Body of pancreas (tissue), 4 donors: ENCODE results near the gene IL11RA. TPM values are rescaled to one million over a fixed set of nuclear protein-coding genes. Genes with fewer than 3 reads are reported as not detected.
A peak's percentile ranks its signal among the peaks of the same experiment; 100 is the strongest.

ENCODE experiments used
- ATAC-seq: fragments of 150-250 bp; one replicate; pipeline ENCODE4 v1.9.1; 2016
- DNase-seq, 4 donors: peaks; one replicate each; pipeline ENCODE4 v3.0.0-alpha.2; 2019
- H3K27ac ChIP-seq, 4 donors: fragments of 200-600 bp; sonication (generic); 1 replicate in 3 of 4; 2 replicates in 1 of 4; pipeline versions ENCODE4 v1.5.1 to v1.6.1; 2016 to 2019; ENCODE audit warnings: mild to moderate bottlenecking in 1 of 4, mixed read lengths in 1 of 4, moderate library complexity in 1 of 4
- H3K27me3 ChIP-seq, 2 donors: fragments of 200-600 bp; sonication (generic); one replicate each; pipeline ENCODE4 v1.6.0; 2016; ENCODE audit warnings: mild to moderate bottlenecking in 1 of 2
- H3K36me3 ChIP-seq, 2 donors: fragments of 200-600 bp; sonication (generic); replicated peaks in 1 of 2; 2 replicates each; pipeline ENCODE4 v1.5.1; 2016; ENCODE audit warnings: low read depth in 2 of 2; ENCODE audit not compliant: insufficient read depth in 1 of 2
- H3K4me1 ChIP-seq: fragments of 200-600 bp; sonication (generic); one replicate; pipeline ENCODE4 v1.6.0; 2016
- H3K4me3 ChIP-seq, 2 donors: fragments of 200-600 bp; sonication (generic); 1 replicate in 1 of 2; 2 replicates in 1 of 2; pipeline ENCODE4 v1.5.1; 2016 to 2019
- H3K9me3 ChIP-seq, 3 donors: fragments of 200-600 bp; sonication (generic); 1 replicate in 2 of 3; 2 replicates in 1 of 3; pipeline ENCODE4 v1.5.1; 2016
- POLR2A ChIP-seq, 3 donors: fragments of 450-650 bp; IDR thresholded peaks; one replicate each; pipeline ENCODE4 v1.6.1; 2016; ENCODE audit warnings: antibody characterized with exemption in 3 of 3, mild to moderate bottlenecking in 2 of 3
- WGBS, 2 donors: methylation state at CpG; one replicate each; pipeline ENCODE4 v1.1.5; 2017; 5-methylcytosine and 5-hydroxymethylcytosine counted together
- intact Hi-C: fragments of 100-400 bp; cut with DNase I; formaldehyde crosslinking; loops from one replicate; pipeline ENCODE4 v1.15.1; 2023
- total RNA-seq, 2 donors: library from RNA; depleted of rRNA; stranded (reverse); fragments of >200 nt; gene quantifications; one replicate each; pipeline ENCODE4 v1.1.0, GENCODE V29; 2016
- TF ChIP-seq, protein P1 (sequence below), 7 experiments: fragments of 450-650 bp in 4 of 7; fragments of 200-600 bp in 3 of 7; sonication (generic) in 3 of 7; IDR thresholded peaks; one replicate each; pipeline ENCODE4 v1.5.1; 2016 to 2019; ENCODE audit warnings: antibody characterized with exemption in 7 of 7

IL11RA gene
- total RNA-seq: 10 to 100 TPM; 14.5 to 27.4 TPM

DNA sequence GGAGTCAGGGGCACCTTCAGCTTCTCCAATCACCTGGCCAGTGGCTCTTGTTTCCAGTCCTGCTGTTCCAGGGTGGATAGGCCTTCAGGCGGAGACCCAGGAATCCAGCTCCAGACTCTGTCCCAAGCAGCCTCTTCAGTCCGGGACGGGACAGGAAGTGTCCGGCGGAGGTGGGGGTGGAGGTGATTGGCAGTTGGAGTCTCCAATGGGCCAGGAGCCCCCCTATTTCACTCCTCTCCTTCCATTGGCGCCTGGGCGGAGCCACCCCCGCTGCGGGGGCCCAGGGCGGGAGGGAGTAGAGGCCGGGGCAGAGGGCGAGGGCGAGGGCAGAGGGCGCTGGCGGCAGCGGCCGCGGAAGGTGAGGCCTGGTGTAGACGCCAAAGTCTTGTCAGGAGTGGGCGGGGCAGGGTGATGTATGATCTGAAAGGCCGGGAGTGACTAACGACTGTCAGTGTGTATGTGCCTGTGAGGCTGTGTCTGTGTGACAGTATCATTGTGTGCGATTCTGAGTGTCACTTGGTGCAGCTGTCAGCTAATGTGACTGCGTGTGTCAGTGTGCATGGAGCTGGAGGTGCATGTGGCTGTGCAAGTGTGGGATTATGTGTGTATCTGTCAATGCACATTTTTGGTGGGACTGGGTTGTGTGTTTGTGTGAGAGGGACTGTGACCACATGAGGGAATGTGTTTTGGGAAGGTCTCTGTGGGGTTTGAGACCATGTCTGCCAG is at the start of gene IL11RA:
Gene IL11RA, plus strand, starts transcription at position 310 of the 726 bp plus-strand sequence. CDS start 3,033 bp downstream, outside the sequence.
- Histone ChIP-seq H3K9me3 (no peaks in the 10 kb centered on the region), H3K36me3 (no peaks in the 10 kb centered on the region), H3K27ac (peak within 1 kb of the TSS; percentile 60 to 75 (median 71)), H3K4me1 (peaks cover 66% of the 10 kb centered on the region), H3K27me3 (no peaks in the 10 kb centered on the region), H3K4me3 (no peak within 1 kb of the TSS)
- 14 to 24% methylated on average over 16 to 23 of the region's 24 CpGs for WGBS, 2 donors
- TF ChIP-seq, protein P1, sequence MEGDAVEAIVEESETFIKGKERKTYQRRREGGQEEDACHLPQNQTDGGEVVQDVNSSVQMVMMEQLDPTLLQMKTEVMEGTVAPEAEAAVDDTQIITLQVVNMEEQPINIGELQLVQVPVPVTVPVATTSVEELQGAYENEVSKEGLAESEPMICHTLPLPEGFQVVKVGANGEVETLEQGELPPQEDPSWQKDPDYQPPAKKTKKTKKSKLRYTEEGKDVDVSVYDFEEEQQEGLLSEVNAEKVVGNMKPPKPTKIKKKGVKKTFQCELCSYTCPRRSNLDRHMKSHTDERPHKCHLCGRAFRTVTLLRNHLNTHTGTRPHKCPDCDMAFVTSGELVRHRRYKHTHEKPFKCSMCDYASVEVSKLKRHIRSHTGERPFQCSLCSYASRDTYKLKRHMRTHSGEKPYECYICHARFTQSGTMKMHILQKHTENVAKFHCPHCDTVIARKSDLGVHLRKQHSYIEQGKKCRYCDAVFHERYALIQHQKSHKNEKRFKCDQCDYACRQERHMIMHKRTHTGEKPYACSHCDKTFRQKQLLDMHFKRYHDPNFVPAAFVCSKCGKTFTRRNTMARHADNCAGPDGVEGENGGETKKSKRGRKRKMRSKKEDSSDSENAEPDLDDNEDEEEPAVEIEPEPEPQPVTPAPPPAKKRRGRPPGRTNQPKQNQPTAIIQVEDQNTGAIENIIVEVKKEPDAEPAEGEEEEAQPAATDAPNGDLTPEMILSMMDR (IDR thresholded peaks at IDR 0.05): no peak
- TF ChIP-seq POLR2A (IDR thresholded peaks at IDR 0.05): no peak
- peak; percentile 64 to 72 (median 72) for DNase-seq
- ATAC-seq: peak; percentile 62
- intact Hi-C loops: no loop called here

DNA sequence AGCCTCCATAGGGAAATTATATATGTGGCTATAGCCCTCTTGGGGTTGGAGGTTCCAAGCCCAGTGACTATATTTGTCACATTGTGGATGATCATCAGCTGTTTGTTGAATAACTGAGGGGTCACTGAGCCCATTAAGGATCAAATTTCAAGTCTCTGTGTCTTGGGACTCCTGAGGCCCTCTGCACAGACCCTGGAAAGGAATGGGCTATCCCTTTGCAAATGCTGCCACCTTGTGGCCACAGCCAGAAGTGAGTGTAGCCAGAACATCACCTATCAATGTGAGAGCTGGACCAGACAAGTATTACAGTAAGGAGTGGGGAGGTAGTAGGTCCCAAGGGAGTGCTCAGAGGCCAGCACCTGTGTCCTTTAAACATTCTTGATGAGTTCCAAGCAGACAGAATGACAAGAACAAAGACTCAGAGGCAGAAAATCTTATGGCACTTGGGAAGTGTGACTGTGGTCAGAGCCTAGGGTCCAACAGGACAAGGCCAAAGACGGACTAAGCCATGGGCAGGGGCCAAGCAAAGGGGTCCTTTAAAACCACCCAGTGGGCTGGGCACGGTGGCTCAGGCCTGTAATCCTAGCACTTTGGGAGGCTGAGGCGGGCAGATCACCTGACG is 48.3 kb upstream of the IL11RA start:
- WGBS, 2 donors: 54 to 55% methylated on average over 4 of the region's 4 CpGs
- peak; percentile 90 for ATAC-seq
- peak; percentile 80 to 90 (median 83) for DNase-seq

DNA sequence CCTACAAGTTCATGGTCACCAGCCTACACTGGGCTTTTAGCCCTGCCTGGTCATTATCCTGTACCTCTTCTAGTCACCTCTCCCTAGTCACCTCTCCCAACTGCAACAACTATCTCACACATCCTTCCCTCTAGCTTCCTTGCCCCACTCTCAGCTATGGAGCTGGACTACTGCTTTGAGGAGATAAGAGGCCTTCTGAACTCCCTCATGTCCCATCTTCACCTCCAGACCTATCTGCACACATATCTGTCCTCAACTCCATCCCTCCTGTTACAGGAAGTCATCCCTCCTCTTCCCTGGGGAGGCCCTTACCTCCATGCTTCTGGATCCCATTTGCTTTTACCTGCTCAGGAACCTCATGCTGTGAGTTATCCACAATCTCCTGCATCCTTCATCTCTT is 45.8 kb upstream of the IL11RA start:
- intact Hi-C loops: no loop called here
- ATAC-seq (no peak), DNase-seq (no peak)
- Histone ChIP-seq H3K27me3 (no peaks in the 10 kb centered on the region), H3K9me3 (no peaks in the 10 kb centered on the region), H3K4me1 (peaks cover 9% of the 10 kb centered on the region), H3K36me3 (no peaks in the 10 kb centered on the region), H3K4me3 (no peak overlapping the region), H3K27ac (no peak overlapping the region)
- TF ChIP-seq, protein P1 (IDR thresholded peaks at IDR 0.05): no peak
- no peak for TF ChIP-seq POLR2A (IDR thresholded peaks at IDR 0.05)

More for the DNA sequence above, 48.3 kb upstream of the IL11RA start:
- Histone ChIP-seq H3K27ac (no peak overlapping the region), H3K4me3 (no peak overlapping the region), H3K9me3 (no peaks in the 10 kb centered on the region), H3K27me3 (no peaks in the 10 kb centered on the region), H3K36me3 (no peaks in the 10 kb centered on the region), H3K4me1 (no peaks in the 10 kb centered on the region)
- TF ChIP-seq POLR2A (IDR thresholded peaks at IDR 0.05): no peak
- TF ChIP-seq, protein P1 (IDR thresholded peaks at IDR 0.05): peak; percentile 54 to 88 (median 83)
- intact Hi-C loops: no loop called here

DNA sequence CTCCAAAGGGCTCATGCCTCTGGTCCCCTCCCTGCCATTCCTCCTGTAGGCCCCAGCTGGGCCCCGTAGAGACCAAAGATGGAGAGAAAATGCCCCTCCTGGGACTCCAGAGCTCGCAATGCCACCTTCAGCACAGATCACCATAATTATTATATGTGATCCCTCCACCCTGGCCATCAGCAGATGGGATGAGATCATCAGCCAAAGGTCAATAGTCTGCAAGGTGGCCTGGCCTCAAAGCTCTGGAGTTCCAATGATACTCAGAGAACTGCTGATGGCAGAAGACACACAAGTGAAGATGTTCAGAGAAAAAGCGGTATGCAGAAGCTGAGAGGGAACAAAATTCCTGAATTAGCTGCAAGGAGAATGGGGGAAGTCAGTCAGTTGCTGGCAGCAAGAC is 45.1 kb upstream of the IL11RA start:
- Histone ChIP-seq H3K4me1 (peaks cover 13% of the 10 kb centered on the region), H3K27me3 (no peaks in the 10 kb centered on the region), H3K9me3 (no peaks in the 10 kb centered on the region), H3K4me3 (no peak overlapping the region), H3K36me3 (no peaks in the 10 kb centered on the region), H3K27ac (no peak overlapping the region)
- no peak for DNase-seq
- TF ChIP-seq, protein P1 (IDR thresholded peaks at IDR 0.05): no peak
- TF ChIP-seq POLR2A (IDR thresholded peaks at IDR 0.05): no peak
- intact Hi-C loops: no loop called here
- WGBS, 2 donors: 73 to 76% methylated on average over 3 of the region's 3 CpGs
- ATAC-seq: no peak
